GM12878 (cell line): ENCODE measurements around the gene BIVM. TPM values are rescaled to one million over a fixed set of nuclear protein-coding genes. Genes with fewer than 3 reads are reported as not detected.

Experiments used
- ATAC-seq: fragments of 200-7000 bp; cut with Tn5 transposase; 3 replicates; pipeline ENCODE4 v1.9.1; 2020; ENCODE audit warnings: mild to moderate bottlenecking, moderate library complexity
- BruUV-seq: library from RNA; stranded (reverse); fragments of 400-500 nt; replicated peaks from 2 replicates; lab custom pipeline; 2021; lab: Mats Ljungman, UMichigan
- CTCF ChIA-PET: fragments of 300-600 bp; sonication (Branson Sonifier 250); formaldehyde crosslinking; extraction: SDS; loops from one replicate; lab custom pipeline; 2021; ENCODE audit warnings: inconsistent platforms; lab: Yijun Ruan, JAX
- POLR2A ChIA-PET: fragments of 350-600 bp; formaldehyde crosslinking; extraction: SDS; loops from one replicate; lab custom pipeline; 2021; ENCODE audit warnings: inconsistent platforms; lab: Charles Lee
- RAD21 ChIA-PET: fragments of 300-600 bp; sonication (Branson Sonifier 250); formaldehyde crosslinking; loops from one replicate; lab custom pipeline; 2023; ENCODE audit warnings: antibody characterized with exemption; ENCODE audit not compliant: unreplicated experiment; lab: Charles Lee
- SMC1A ChIA-PET: fragments of 300-600 bp; sonication (Branson Sonifier 250); formaldehyde crosslinking; loops from one replicate; lab custom pipeline; 2023; ENCODE audit not compliant: unreplicated experiment, uncharacterized antibody; lab: Charles Lee
- DNase-seq: peaks from one replicate; pipeline ENCODE4 v3.0.0-alpha.2; 2011; ENCODE audit warnings: low read depth, low spot score
- FAIRE-seq: peaks from 3 replicates; lab custom pipeline; 2011; peaks lifted over from hg19 to GRCh38; lab: Jason Lieb, UNC
- H2AFZ ChIP-seq: 2 replicates; pipeline ENCODE4 v1.6.0; 2011; ENCODE audit warnings: low read depth, low read length, control low read depth; ENCODE audit not compliant: control insufficient read depth
- H3K27ac ChIP-seq: 2 replicates; pipeline ENCODE4 v1.5.1; 2011; ENCODE audit warnings: control low read depth; ENCODE audit not compliant: control insufficient read depth, insufficient read depth
- H3K27me3 ChIP-seq, 2 experiments: replicated peaks in 1 of 2; 2 replicates each; pipeline versions ENCODE4 v1.6.0 to v1.6.1; 2011; ENCODE audit warnings: low read length in 1 of 2; ENCODE audit not compliant: control insufficient read depth in 2 of 2, insufficient read depth in 2 of 2
- H3K36me3 ChIP-seq, 2 experiments: 2 replicates each; pipeline ENCODE4 v1.5.1; 2011; ENCODE audit warnings: low read length in 1 of 2; ENCODE audit not compliant: control insufficient read depth in 2 of 2, insufficient read depth in 2 of 2
- H3K4me1 ChIP-seq: 2 replicates; pipeline ENCODE4 v1.6.1; 2011; ENCODE audit warnings: mild to moderate bottlenecking, low read length, moderate library complexity, mixed read lengths; ENCODE audit not compliant: control insufficient read depth, insufficient read depth
- H3K4me2 ChIP-seq: 2 replicates; pipeline ENCODE4 v1.6.0; 2011; ENCODE audit warnings: control low read depth; ENCODE audit not compliant: control insufficient read depth, insufficient read depth
- H3K4me3 ChIP-seq: fragments of 200-600 bp; sonication (generic); 2 replicates; pipeline ENCODE4 v1.5.1; 2016
- H3K79me2 ChIP-seq: 2 replicates; pipeline ENCODE4 v1.6.0; 2011; ENCODE audit warnings: low read length; ENCODE audit not compliant: control insufficient read depth, insufficient read depth
- H3K9ac ChIP-seq: 2 replicates; pipeline ENCODE4 v1.8.0; 2011; ENCODE audit warnings: low read length, control low read depth, mixed read lengths; ENCODE audit not compliant: control insufficient read depth, insufficient read depth
- H3K9me3 ChIP-seq: replicated peaks from 3 replicates; pipeline ENCODE4 v1.5.1; 2011; ENCODE audit warnings: mild to moderate bottlenecking, low read length; ENCODE audit not compliant: control insufficient read depth, insufficient read depth
- H4K20me1 ChIP-seq: 2 replicates; pipeline ENCODE4 v1.6.0; 2011; ENCODE audit not compliant: control insufficient read depth, insufficient read depth
- CBX5 ChIP-seq: sonication (generic); IDR thresholded peaks from 2 replicates; pipeline ENCODE4 v1.6.1; 2016; ENCODE audit warnings: low read depth, moderate library complexity, mild to moderate bottlenecking, inconsistent platforms
- CHD1 ChIP-seq: IDR thresholded peaks from 2 replicates; pipeline ENCODE4 v1.6.1; 2012; ENCODE audit warnings: low read depth, low read length, improper control_type of control experiment
- IKZF2 ChIP-seq, 2 experiments: fragments of 450-650 bp; IDR thresholded peaks; 2 replicates each; pipeline ENCODE4 v1.6.1; 2017; ENCODE audit warnings: mild to moderate bottlenecking in 2 of 2, moderate library complexity in 2 of 2
- KLF5 ChIP-seq: fragments of 450-650 bp; IDR thresholded peaks from 2 replicates; pipeline ENCODE4 v1.6.1; 2014; ENCODE audit warnings: mild to moderate bottlenecking; ENCODE audit not compliant: partially characterized antibody
- whole genome bisulfite sequencing: methylation state at CpG from one replicate; pipeline ENCODE4 v1.1.6; 2016; ENCODE audit warnings: low lambda C conversion rate; ENCODE audit not compliant: insufficient replicate concordance, insufficient coverage; ENCODE audit errors: missing lambda C conversion rate; 5-methylcytosine and 5-hydroxymethylcytosine counted together
- in situ Hi-C: fragments of 300-500 bp; cut with MboI; formaldehyde crosslinking; loops from 9 replicates; pipeline ENCODE4 v1.14.3; 2018; ENCODE audit warnings: mixed read lengths
- intact Hi-C: fragments of 100-400 bp; cut with micrococcal nuclease; formaldehyde crosslinking; loops from one replicate; pipeline ENCODE4 v1.14.2; 2022; ENCODE audit not compliant: unreplicated experiment
- polyA plus RNA-seq, 11 experiments: library from polyadenylated mRNA; depleted of rRNA in 4 of 11; unstranded in 6 of 11; stranded (reverse) in 5 of 11; fragments of >200 nt; fragmentation: Nextera tagmentation in 4 of 11; fragmentation: Illumina TruSeq in 1 of 11; extraction: Ambion mirVana in 4 of 11; extraction: Trizol in 1 of 11; gene quantifications; 1 replicate in 1 of 11; 2 replicates in 10 of 11; pipeline versions ENCODE4 v1.2.1 to v1.2.3, GENCODE V29; 2011 to 2016; ENCODE audit warnings: inconsistent platforms in 2 of 11, missing spikeins in 2 of 11, low read depth in 1 of 11
- total RNA-seq, 4 experiments: library from RNA; depleted of rRNA in 3 of 4; stranded (reverse); fragments of >200 nt in 3 of 4; fragmentation: Illumina TruSeq in 1 of 4; extraction: Trizol in 1 of 4; gene quantifications; 2 replicates each; pipeline versions ENCODE4 v1.2.1 to v1.2.3, GENCODE V29; 2013 to 2021

Gene BIVM
- total and polyA plus RNA-seq, 10 of the 15 experiments (the other 5 are each of a cell fraction or from before 2014, with no cell fraction given) = 3.4 to 20.1 (median 14.1) TPM

- FAIRE-seq = no peak
- peaks cover 11% of the 10 kb centered on the region for H3K79me2 ChIP-seq
- in situ Hi-C loops = no loop called here
- ChIA-PET CTCF (interaction anchor here (1.8 kb wide), 2 partner anchors 52 to 74 kb away, joined by 5 read pairs; partner anchors contain the start of gene ERCC5), POLR2A (interaction anchor here (0.6 to 1.0 kb wide), 4 partner anchors 11 to 180 kb away, joined by 3 to 4 read pairs (median 4); no protein-coding TSS in a partner anchor), SMC1A (interaction anchor here (0.6 to 4.9 kb wide), 4 partner anchors 29 to 965 kb away, joined by 3 to 22 read pairs (median 3); partner anchors contain the start of genes BIVM and POGLUT2), RAD21 (no interaction called here)
- WGBS = 85% methylated on average over 6 of the region's 6 CpGs
- TF ChIP-seq IKZF2 (IDR thresholded peaks at IDR 0.05) (peak in 1 of 2 experiments; percentile 16; a peak in 1 of 4 replicates), KLF5 (no peak)
- DNase-seq = no peak
- H3K27ac ChIP-seq = no peak overlapping the region
- TSS peak; percentile 52 for BruUV-seq
- no peaks in the 10 kb centered on the region for H4K20me1 ChIP-seq
- H3K9ac ChIP-seq = no peak overlapping the region
- 0 out of 2 replicates have a peak overlapping the region, but pooled peaks have one; percentile 8 for H2AFZ ChIP-seq
- peak overlapping the region; percentile 5 for H3K4me2 ChIP-seq
- intact Hi-C loops = loop anchor here (2.0 to 5.0 kb wide), 2 partner anchors 41 to 175 kb away; partner anchors contain the start of gene TPP2
- no peak for ATAC-seq
- H3K36me3 ChIP-seq = no peaks in the 10 kb centered on the region
- no peaks in the 10 kb centered on the region for H3K27me3 ChIP-seq
- peak overlapping the region; percentile 41; the same call in 1 of the 2 replicates for H3K4me3 ChIP-seq
- no peaks in the 10 kb centered on the region for H3K9me3 ChIP-seq
- peaks cover 11% of the 10 kb centered on the region for H3K4me1 ChIP-seq
Observed at GRCh38 chr13:102771298-102772041, 27.4 kb upstream of the BIVM start.

GRCh38 chr13:102772042-102772425 lies 26.9 kb upstream of the BIVM start:
- no peak overlapping the region for H3K27ac ChIP-seq
- BruUV-seq = no TSS peak
- CTCF ChIA-PET = interaction anchor here (1.0 to 1.8 kb wide), 3 partner anchors 42 to 193 kb away, joined by 3 to 5 read pairs (median 3); partner anchors contain the start of gene ERCC5
- POLR2A ChIA-PET = interaction anchor here (0.6 to 1.6 kb wide), 5 partner anchors 10 to 251 kb away, joined by 3 to 4 read pairs (median 3); no protein-coding TSS in a partner anchor
- H3K4me1 ChIP-seq = peaks cover 11% of the 10 kb centered on the region
- no peak overlapping the region for H2AFZ ChIP-seq
- no peaks in the 10 kb centered on the region for H3K9me3 ChIP-seq
- no peaks in the 10 kb centered on the region for H3K36me3 ChIP-seq
- in situ Hi-C loops = no loop called here
- no peak overlapping the region for H3K9ac ChIP-seq
- ATAC-seq (no peak), FAIRE-seq (no peak), DNase-seq (no peak)
- peak overlapping the region; percentile 85 for H3K4me2 ChIP-seq
- 98% methylated on average over 16 of the region's 16 CpGs for WGBS
- intact Hi-C loops = loop anchor here (2.0 to 5.0 kb wide), 2 partner anchors 40 to 175 kb away; partner anchors contain the start of gene TPP2
- peak overlapping the region; percentile 89; the same call in 1 of the 2 replicates for H3K4me3 ChIP-seq
- peaks cover 11% of the 10 kb centered on the region for H3K79me2 ChIP-seq
- SMC1A ChIA-PET = interaction anchor here (0.6 to 4.9 kb wide), 2 partner anchors 28 to 966 kb away, joined by 3 to 22 read pairs; partner anchors contain the start of genes BIVM and POGLUT2
- H3K27me3 ChIP-seq = no peaks in the 10 kb centered on the region
- RAD21 ChIA-PET = no interaction called here
- no peak for TF ChIP-seq CBX5
- TF ChIP-seq CHD1 = no peak
- H4K20me1 ChIP-seq = no peaks in the 10 kb centered on the region
